ENCODE results near the gene CREB5.

The CREB5 gene

DNA sequence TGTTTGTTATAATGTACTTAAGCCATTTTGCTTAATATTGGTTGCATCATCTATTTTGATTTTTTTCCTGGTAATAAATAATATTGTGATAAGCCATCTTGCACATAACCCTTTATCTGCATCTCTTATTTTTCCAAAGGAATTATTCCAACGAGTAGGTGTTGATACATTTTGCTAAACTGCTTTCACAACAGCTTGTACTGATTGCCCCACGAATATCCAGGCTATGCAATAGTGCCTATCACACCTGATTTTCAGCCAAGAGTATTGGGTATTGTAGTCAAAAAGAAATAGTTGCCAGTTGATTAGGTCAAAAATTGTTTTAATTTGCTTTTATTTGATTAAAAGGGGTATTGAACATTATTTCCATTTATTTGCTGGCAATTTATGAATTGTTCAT is 20.7 kb downstream of the CREB5 start:
- no peaks in the 10 kb centered on the region for H3K4me1 ChIP-seq (ENCODE audit: control insufficient read depth in 1 of 2, insufficient read depth in 2 of 2, low read length in 2 of 2)
- H3K9me3 ChIP-seq (ENCODE audit: control insufficient read depth in 1 of 2, low read length in 2 of 2): no peaks in the 10 kb centered on the region
- H3K27me3 ChIP-seq (ENCODE audit: control insufficient read depth in 1 of 2, insufficient read depth in 2 of 2, low read length in 2 of 2): peaks cover 0 to 6% of the 10 kb centered on the region in 2 donors
- no peaks in the 10 kb centered on the region for H3K36me3 ChIP-seq (ENCODE audit: control insufficient read depth in 1 of 2, insufficient read depth in 2 of 2, low read length in 2 of 2)
- H3K4me3 ChIP-seq (ENCODE audit: low read depth in 1 of 2, low read length in 2 of 2): no peak overlapping the region
- H3K27ac ChIP-seq (ENCODE audit: low read depth, low read length): no peak overlapping the region
- H3K9ac ChIP-seq (ENCODE audit: low read depth in 1 of 2, low read length in 2 of 2): no peak overlapping the region

DNA sequence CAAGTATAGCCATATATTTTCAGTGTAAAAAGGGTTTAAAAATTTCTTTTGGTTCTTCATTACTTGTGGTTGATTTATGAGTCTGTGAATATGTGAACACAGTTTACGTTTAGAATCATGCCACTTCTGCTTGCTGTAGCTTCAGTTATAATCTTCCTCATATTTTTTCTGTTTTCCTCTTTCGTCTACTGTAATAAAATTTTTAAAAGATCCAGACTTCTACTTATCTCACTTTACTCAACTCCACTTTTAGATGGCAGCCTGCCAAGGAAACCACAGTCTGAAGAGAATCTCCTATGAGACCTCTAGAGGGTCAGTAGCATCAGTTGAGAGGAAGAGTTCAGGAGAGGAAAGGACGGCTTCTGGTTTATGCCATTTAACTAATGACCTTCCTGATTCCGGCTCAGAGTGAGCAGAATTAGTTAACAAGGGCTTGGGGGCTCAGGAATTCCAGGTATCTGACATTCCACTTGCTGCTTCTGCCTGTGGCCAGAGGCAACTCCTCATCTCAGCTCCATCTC is 21.4 kb downstream of the CREB5 start:
- Histone ChIP-seq H3K9me3 (ENCODE audit: control insufficient read depth in 1 of 2, low read length in 2 of 2) (no peaks in the 10 kb centered on the region), H3K9ac (ENCODE audit: low read depth in 1 of 2, low read length in 2 of 2) (no peak overlapping the region), H3K27me3 (ENCODE audit: control insufficient read depth in 1 of 2, insufficient read depth in 2 of 2, low read length in 2 of 2) (peaks cover 0 to 6% of the 10 kb centered on the region in 2 donors), H3K4me1 (ENCODE audit: control insufficient read depth in 1 of 2, insufficient read depth in 2 of 2, low read length in 2 of 2) (no peaks in the 10 kb centered on the region), H3K27ac (ENCODE audit: low read depth, low read length) (no peak overlapping the region), H3K4me3 (ENCODE audit: low read depth in 1 of 2, low read length in 2 of 2) (no peak overlapping the region), H3K36me3 (ENCODE audit: control insufficient read depth in 1 of 2, insufficient read depth in 2 of 2, low read length in 2 of 2) (no peaks in the 10 kb centered on the region)

DNA sequence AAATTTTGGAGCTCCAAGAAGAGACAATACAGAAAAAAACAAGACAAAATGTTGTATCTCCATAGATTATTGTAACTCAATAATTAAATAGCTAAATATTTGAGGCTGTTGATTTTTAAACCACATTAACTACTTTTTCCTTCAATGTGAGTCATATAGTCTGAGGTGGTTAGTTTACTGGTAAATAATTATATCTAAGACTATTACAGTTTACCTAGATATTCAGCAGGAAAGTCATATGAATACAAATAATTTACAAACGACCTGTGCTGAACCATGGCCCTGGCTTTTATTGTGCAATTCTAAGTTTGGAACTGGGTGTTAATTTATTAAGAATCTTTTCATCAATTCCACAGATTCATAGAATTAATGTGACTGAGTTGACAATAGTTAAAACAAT is 22.2 kb downstream of the CREB5 start:
- H3K9me3 ChIP-seq (ENCODE audit: control insufficient read depth in 1 of 2, low read length in 2 of 2): no peaks in the 10 kb centered on the region
- H3K4me3 ChIP-seq (ENCODE audit: low read depth in 1 of 2, low read length in 2 of 2): no peak overlapping the region
- H3K4me1 ChIP-seq (ENCODE audit: control insufficient read depth in 1 of 2, insufficient read depth in 2 of 2, low read length in 2 of 2): no peaks in the 10 kb centered on the region
- no peaks in the 10 kb centered on the region for H3K36me3 ChIP-seq (ENCODE audit: control insufficient read depth in 1 of 2, insufficient read depth in 2 of 2, low read length in 2 of 2)
- H3K27me3 ChIP-seq (ENCODE audit: control insufficient read depth in 1 of 2, insufficient read depth in 2 of 2, low read length in 2 of 2): peaks cover 0 to 6% of the 10 kb centered on the region in 2 donors
- H3K27ac ChIP-seq (ENCODE audit: low read depth, low read length): no peak overlapping the region
- H3K9ac ChIP-seq (ENCODE audit: low read depth in 1 of 2, low read length in 2 of 2): no peak overlapping the region

DNA sequence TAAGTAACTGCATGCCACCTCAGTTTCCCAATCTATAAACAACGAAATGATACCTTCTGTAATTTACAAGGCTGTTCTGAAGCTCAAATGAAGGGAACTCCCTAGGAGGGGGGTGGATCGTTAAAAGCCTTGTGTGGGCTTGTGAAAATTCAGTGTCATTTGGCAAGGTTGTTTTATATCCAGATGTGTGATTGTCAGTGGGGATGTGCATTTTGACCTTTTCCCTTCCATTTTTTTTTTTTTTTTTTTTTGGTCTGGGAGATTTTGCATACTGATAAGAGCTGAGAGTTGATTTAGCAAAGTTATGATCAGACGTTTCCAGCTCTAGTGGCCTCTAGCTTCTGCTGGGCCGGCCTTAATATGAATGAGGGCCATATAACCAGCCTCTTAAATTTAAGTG is 22.8 kb downstream of the CREB5 start:
- Histone ChIP-seq H3K27me3 (ENCODE audit: control insufficient read depth in 1 of 2, insufficient read depth in 2 of 2, low read length in 2 of 2) (peaks cover 0 to 6% of the 10 kb centered on the region in 2 donors), H3K9me3 (ENCODE audit: control insufficient read depth in 1 of 2, low read length in 2 of 2) (no peaks in the 10 kb centered on the region), H3K27ac (ENCODE audit: low read depth, low read length) (no peak overlapping the region), H3K36me3 (ENCODE audit: control insufficient read depth in 1 of 2, insufficient read depth in 2 of 2, low read length in 2 of 2) (no peaks in the 10 kb centered on the region), H3K4me1 (ENCODE audit: control insufficient read depth in 1 of 2, insufficient read depth in 2 of 2, low read length in 2 of 2) (no peaks in the 10 kb centered on the region), H3K9ac (ENCODE audit: low read depth in 1 of 2, low read length in 2 of 2) (no peak overlapping the region), H3K4me3 (ENCODE audit: low read depth in 1 of 2, low read length in 2 of 2) (no peak overlapping the region)

DNA sequence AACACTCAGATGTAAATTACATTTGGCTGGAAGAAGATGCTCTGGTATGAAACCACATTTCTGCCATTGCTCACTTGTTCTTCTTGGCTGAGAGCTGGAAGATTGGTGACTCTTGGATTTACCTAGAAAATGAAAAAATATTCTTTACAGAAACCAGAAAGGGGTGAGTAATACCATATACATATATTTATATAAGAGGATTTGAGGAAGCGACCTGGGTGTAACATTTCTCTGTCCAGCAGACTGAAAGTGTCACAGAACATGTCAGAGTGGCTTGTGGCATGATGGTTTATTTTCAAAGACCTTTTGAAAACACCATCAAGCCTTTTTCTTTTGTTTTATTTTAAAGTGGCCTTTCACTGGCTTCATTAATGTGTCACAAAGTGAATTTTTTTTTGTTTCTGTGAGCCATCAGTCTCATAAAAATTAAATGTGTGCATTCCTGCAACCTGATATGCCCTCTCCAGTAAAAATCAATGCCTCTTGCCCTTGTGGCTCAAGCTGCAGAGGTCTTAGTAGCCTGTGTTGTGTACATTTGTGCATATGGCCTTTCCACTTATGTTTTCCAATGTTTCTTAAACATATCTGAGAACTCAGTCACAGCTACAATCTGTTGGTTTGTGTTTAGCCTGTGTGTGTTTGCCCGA is 23.5 kb downstream of the CREB5 start:
- Histone ChIP-seq H3K27me3 (ENCODE audit: control insufficient read depth in 1 of 2, insufficient read depth in 2 of 2, low read length in 2 of 2) (peaks cover 0 to 6% of the 10 kb centered on the region in 2 donors), H3K36me3 (ENCODE audit: control insufficient read depth in 1 of 2, insufficient read depth in 2 of 2, low read length in 2 of 2) (no peaks in the 10 kb centered on the region), H3K27ac (ENCODE audit: low read depth, low read length) (no peak overlapping the region), H3K4me3 (ENCODE audit: low read depth in 1 of 2, low read length in 2 of 2) (no peak overlapping the region), H3K9me3 (ENCODE audit: control insufficient read depth in 1 of 2, low read length in 2 of 2) (no peaks in the 10 kb centered on the region), H3K9ac (ENCODE audit: low read depth in 1 of 2, low read length in 2 of 2) (no peak overlapping the region), H3K4me1 (ENCODE audit: control insufficient read depth in 1 of 2, insufficient read depth in 2 of 2, low read length in 2 of 2) (no peaks in the 10 kb centered on the region)

DNA sequence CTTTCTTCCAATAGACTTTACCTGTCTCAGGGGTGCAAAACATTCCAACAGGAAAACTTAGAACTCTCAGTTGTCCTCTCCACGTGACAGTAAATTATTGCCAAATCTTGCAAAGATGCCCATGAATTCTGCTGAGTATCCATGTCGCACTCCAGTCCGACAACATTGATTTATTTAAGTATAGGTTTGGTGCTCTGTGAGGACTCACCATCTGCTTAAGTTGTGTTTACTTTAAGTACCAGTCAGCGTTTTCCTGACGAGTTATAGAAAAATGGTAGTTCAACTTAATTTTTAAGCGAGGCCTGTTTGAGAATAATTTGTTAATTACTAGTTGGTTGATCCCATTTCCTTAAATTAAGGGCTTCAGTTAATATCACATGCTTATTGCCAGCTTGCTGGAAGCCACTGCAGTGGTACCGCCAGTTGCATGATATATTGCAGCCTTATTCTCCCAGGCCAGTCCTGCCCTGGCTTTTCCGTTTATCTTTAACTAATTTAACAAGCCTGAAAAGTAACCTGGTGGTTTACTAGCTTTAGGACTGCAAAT is 27.8 kb downstream of the CREB5 start:
- Histone ChIP-seq H3K36me3 (ENCODE audit: control insufficient read depth in 1 of 2, insufficient read depth in 2 of 2, low read length in 2 of 2) (no peaks in the 10 kb centered on the region), H3K27me3 (ENCODE audit: control insufficient read depth in 1 of 2, insufficient read depth in 2 of 2, low read length in 2 of 2) (no peaks in the 10 kb centered on the region), H3K4me3 (ENCODE audit: low read depth in 1 of 2, low read length in 2 of 2) (no peak overlapping the region), H3K27ac (ENCODE audit: low read depth, low read length) (no peak overlapping the region), H3K9ac (ENCODE audit: low read depth in 1 of 2, low read length in 2 of 2) (no peak overlapping the region), H3K4me1 (ENCODE audit: control insufficient read depth in 1 of 2, insufficient read depth in 2 of 2, low read length in 2 of 2) (no peaks in the 10 kb centered on the region), H3K9me3 (ENCODE audit: control insufficient read depth in 1 of 2, low read length in 2 of 2) (no peaks in the 10 kb centered on the region)

DNA sequence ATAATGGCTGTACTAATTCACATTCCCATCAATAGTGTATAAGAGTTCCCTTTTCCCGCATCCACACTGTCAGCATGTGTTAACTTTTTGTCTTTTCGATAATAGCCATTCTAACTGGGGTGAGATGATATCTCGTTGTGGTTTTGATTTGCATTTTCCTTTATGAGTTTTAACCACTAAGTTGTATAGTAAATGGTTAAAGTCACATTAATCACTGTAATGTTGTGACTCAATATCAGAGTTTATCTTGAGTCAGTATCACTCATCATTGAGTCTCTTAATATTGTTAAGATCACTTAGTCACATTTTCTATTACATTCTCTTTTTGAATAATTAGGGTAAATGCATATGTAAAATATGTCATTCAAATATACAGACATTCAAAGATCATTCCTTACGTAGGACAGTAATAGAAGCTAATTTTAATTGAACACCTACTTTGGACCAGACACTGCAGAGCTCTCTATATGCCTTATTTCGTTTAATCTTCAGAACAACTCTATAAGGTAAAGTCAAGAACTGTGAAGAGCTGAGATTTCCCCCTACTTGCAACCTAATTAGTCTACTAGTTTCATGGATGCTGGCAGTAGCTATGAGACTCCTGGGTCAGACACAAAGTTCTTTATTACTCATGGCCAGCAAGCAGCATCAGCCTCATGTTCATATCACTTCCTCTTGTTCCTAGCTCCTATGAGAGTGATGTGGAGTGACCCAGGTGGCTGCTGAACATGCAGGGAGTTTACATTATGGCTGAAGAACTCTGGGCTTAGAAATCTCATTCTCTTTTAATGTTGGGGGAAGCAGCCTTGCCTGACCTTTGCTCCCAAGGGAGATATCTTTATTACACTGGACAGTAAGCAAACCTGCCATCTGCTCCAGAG is 30.5 kb downstream of the CREB5 start:
- H3K36me3 ChIP-seq (ENCODE audit: control insufficient read depth in 1 of 2, insufficient read depth in 2 of 2, low read length in 2 of 2): no peaks in the 10 kb centered on the region
- H3K27me3 ChIP-seq (ENCODE audit: control insufficient read depth in 1 of 2, insufficient read depth in 2 of 2, low read length in 2 of 2): no peaks in the 10 kb centered on the region
- H3K4me3 ChIP-seq (ENCODE audit: low read depth in 1 of 2, low read length in 2 of 2): no peak overlapping the region
- H3K27ac ChIP-seq (ENCODE audit: low read depth, low read length): no peak overlapping the region
- no peaks in the 10 kb centered on the region for H3K4me1 ChIP-seq (ENCODE audit: control insufficient read depth in 1 of 2, insufficient read depth in 2 of 2, low read length in 2 of 2)
- H3K9ac ChIP-seq (ENCODE audit: low read depth in 1 of 2, low read length in 2 of 2): no peak overlapping the region
- no peaks in the 10 kb centered on the region for H3K9me3 ChIP-seq (ENCODE audit: control insufficient read depth in 1 of 2, low read length in 2 of 2)

DNA sequence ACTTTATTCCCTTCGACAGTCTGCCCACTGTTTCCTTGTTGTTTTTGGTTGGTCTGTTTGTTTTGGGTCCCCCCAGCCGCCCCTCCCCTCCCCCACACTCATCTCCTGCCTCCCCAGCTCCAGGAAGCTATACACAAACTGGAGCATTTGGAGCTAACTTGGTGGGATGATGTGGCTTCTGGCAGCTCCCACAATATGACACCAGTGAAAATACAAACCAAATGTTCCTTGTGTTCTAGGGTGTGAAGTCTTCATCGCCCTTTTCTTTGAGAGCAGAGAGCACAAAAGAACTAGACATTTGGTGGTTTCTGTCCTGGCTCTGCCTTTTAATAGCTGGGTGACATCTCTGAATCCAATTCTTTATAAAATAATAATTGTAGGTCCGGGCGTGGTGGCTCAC is 33.8 kb downstream of the CREB5 start:
- H3K27me3 ChIP-seq (ENCODE audit: control insufficient read depth in 1 of 2, insufficient read depth in 2 of 2, low read length in 2 of 2): no peaks in the 10 kb centered on the region
- no peaks in the 10 kb centered on the region for H3K9me3 ChIP-seq (ENCODE audit: control insufficient read depth in 1 of 2, low read length in 2 of 2)
- no peak overlapping the region for H3K9ac ChIP-seq (ENCODE audit: low read depth in 1 of 2, low read length in 2 of 2)
- H3K36me3 ChIP-seq (ENCODE audit: control insufficient read depth in 1 of 2, insufficient read depth in 2 of 2, low read length in 2 of 2): no peaks in the 10 kb centered on the region
- H3K4me3 ChIP-seq (ENCODE audit: low read depth in 1 of 2, low read length in 2 of 2): no peak overlapping the region
- H3K27ac ChIP-seq (ENCODE audit: low read depth, low read length): no peak overlapping the region
- no peaks in the 10 kb centered on the region for H3K4me1 ChIP-seq (ENCODE audit: control insufficient read depth in 1 of 2, insufficient read depth in 2 of 2, low read length in 2 of 2)

DNA sequence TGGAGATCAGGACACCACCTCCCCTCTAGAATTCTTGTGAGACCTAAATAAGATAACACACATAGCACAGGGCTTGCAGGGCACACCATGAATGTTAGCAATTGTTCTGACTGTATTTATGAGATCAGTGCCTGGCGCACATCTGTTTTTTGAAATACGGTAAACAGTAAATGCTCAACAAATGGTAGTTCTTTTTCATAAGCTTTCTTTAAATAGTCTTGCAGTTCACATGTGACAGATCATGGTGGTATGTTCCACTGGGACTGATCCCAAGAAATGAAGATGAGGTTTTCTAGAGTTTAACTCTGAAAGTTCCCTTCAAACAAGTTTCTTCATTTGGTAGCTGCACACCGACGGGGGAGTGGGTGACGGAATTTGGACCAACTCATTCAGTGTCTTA is 34.8 kb downstream of the CREB5 start:
- Histone ChIP-seq H3K4me3 (ENCODE audit: low read depth in 1 of 2, low read length in 2 of 2) (no peak overlapping the region), H3K27me3 (ENCODE audit: control insufficient read depth in 1 of 2, insufficient read depth in 2 of 2, low read length in 2 of 2) (no peaks in the 10 kb centered on the region), H3K36me3 (ENCODE audit: control insufficient read depth in 1 of 2, insufficient read depth in 2 of 2, low read length in 2 of 2) (no peaks in the 10 kb centered on the region), H3K27ac (ENCODE audit: low read depth, low read length) (no peak overlapping the region), H3K9ac (ENCODE audit: low read depth in 1 of 2, low read length in 2 of 2) (no peak overlapping the region), H3K9me3 (ENCODE audit: control insufficient read depth in 1 of 2, low read length in 2 of 2) (no peaks in the 10 kb centered on the region), H3K4me1 (ENCODE audit: control insufficient read depth in 1 of 2, insufficient read depth in 2 of 2, low read length in 2 of 2) (no peaks in the 10 kb centered on the region)

DNA sequence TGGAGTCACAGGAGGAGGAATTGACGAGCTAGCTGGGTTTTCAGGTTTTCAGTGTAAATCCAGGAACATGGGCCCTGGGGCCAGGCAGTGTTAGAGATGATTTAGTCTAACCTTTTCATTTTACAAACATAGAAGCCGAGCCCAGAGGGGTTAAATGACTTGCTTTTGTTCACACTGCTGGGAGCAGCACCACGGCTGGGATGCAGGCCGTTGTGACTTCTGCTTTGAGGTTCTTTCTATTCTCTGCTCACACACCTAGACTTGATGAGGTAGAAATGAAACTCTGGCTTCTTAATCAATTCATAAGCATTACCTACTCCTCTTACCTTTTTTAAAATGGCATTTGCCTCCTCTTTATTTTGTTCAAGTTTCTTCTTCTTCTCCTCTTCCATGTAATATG is 36.4 kb downstream of the CREB5 start:
- Histone ChIP-seq H3K9me3 (ENCODE audit: control insufficient read depth in 1 of 2, low read length in 2 of 2) (no peaks in the 10 kb centered on the region), H3K27me3 (ENCODE audit: control insufficient read depth in 1 of 2, insufficient read depth in 2 of 2, low read length in 2 of 2) (no peaks in the 10 kb centered on the region), H3K36me3 (ENCODE audit: control insufficient read depth in 1 of 2, insufficient read depth in 2 of 2, low read length in 2 of 2) (no peaks in the 10 kb centered on the region), H3K4me3 (ENCODE audit: low read depth in 1 of 2, low read length in 2 of 2) (no peak overlapping the region), H3K4me1 (ENCODE audit: control insufficient read depth in 1 of 2, insufficient read depth in 2 of 2, low read length in 2 of 2) (no peaks in the 10 kb centered on the region), H3K27ac (ENCODE audit: low read depth, low read length) (no peak overlapping the region), H3K9ac (ENCODE audit: low read depth in 1 of 2, low read length in 2 of 2) (no peak overlapping the region)
